Measurements from ENCODE around the gene SUCO. TPM values are rescaled to one million over a fixed set of nuclear protein-coding genes. Genes with fewer than 3 reads are reported as not detected.
A peak's percentile ranks its signal among the peaks of the same experiment; 100 is the strongest.

Gene SUCO
- polyA plus RNA-seq, 1 donor (not counting 4 experiments of a cell fraction or from before 2014, with no cell fraction given) = 13.8 TPM

DNA sequence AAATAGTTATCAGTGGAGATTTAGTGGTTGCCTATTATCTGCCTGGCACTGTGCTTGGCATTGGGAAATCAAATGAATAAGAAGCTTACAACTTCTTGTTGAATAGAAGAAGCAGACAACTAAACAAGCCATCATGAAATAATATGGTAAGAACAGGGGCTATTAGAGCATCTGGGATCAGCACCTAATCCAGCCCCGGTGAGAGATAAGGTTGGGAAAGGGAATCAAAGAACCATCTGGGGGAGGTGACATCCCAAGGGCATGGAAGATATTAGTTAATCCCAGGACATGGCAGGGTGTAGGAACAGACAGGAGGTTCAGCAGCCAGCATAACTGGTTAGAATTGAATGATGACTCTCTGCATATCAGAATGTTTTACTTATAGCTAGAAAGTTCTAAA lies 36.3 kb upstream of the SUCO start:
- Histone ChIP-seq H3K4me2 (ENCODE audit: control insufficient read depth, extremely low read depth, insufficient read depth, low read depth, low read length) (peak overlapping the region; percentile 39), H4K20me1 (ENCODE audit: control insufficient read depth, extremely low read depth, insufficient read depth, low read length) (no peaks in the 10 kb centered on the region), H3K36me3 (ENCODE audit: control insufficient read depth in 2 of 2, extremely low read depth in 1 of 2, insufficient read depth in 2 of 2, low read length in 2 of 2) (no peaks in the 10 kb centered on the region), H3K27me3 (ENCODE audit: control insufficient read depth, extremely low read depth, insufficient read depth, low read length) (no peaks in the 10 kb centered on the region), H3K9ac (ENCODE audit: control insufficient read depth, extremely low read depth, insufficient read depth, low read length) (no peak overlapping the region), H3K4me1 (ENCODE audit: control insufficient read depth, extremely low read depth, insufficient read depth, low read length) (peaks cover 18% of the 10 kb centered on the region), H3K9me3 (ENCODE audit: control insufficient read depth, low read depth, low read length) (no peaks in the 10 kb centered on the region), H3K79me2 (ENCODE audit: control insufficient read depth, insufficient read depth, low read length) (no peaks in the 10 kb centered on the region), H3K4me3 (ENCODE audit: control insufficient read depth in 2 of 3, extremely low read depth in 1 of 3, insufficient read depth in 2 of 3, low read depth in 1 of 3, low read length in 3 of 3) (no peak overlapping the region), H3K27ac (ENCODE audit: control insufficient read depth, insufficient read depth, low read length) (no peak overlapping the region), H3K9me1 (ENCODE audit: control insufficient read depth, extremely low read depth, insufficient read depth, low read length) (no peaks in the 10 kb centered on the region), H2AFZ (ENCODE audit: control insufficient read depth, low read length) (no peak overlapping the region)
- dilution Hi-C loops (cut with MboI; ENCODE audit: extremely low pct_ligation_motif_present, low sequenced_read_pairs) = no loop called here
- no peak for DNase-seq (ENCODE audit: low read depth, low spot score)
- no peak for FAIRE-seq
- no peak for TF ChIP-seq EZH2 (IDR thresholded peaks at IDR 0.05; ENCODE audit: low read length)
- TF ChIP-seq, protein P1, sequence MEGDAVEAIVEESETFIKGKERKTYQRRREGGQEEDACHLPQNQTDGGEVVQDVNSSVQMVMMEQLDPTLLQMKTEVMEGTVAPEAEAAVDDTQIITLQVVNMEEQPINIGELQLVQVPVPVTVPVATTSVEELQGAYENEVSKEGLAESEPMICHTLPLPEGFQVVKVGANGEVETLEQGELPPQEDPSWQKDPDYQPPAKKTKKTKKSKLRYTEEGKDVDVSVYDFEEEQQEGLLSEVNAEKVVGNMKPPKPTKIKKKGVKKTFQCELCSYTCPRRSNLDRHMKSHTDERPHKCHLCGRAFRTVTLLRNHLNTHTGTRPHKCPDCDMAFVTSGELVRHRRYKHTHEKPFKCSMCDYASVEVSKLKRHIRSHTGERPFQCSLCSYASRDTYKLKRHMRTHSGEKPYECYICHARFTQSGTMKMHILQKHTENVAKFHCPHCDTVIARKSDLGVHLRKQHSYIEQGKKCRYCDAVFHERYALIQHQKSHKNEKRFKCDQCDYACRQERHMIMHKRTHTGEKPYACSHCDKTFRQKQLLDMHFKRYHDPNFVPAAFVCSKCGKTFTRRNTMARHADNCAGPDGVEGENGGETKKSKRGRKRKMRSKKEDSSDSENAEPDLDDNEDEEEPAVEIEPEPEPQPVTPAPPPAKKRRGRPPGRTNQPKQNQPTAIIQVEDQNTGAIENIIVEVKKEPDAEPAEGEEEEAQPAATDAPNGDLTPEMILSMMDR (optimal IDR thresholded peaks at IDR 0.05 in 1 of 3, IDR thresholded peaks at IDR 0.05 in 1 of 3, conservative IDR thresholded peaks at IDR 0.05 in 1 of 3; ENCODE audit: extremely low read depth in 1 of 3, insufficient read depth in 2 of 3, low read length in 3 of 3) = no peak

DNA sequence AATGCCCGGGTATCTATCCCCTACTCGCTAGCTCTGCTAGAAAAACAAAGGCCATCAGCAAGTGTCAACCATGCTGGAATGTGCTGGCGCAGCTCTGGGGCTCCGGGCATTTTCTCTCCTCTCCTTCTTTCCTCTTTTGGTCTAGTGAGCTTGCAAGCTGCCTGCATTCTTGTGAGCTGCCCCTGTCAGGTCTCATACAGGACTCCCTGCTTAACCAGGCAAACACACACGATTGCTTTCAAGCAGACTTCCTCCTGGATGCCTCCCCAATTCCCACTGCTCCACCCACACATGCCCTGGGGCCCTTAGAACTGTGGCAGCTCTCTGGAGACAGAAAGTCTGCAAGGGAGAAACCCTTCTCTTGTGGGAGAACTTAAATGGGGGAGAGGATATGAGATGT lies 35.7 kb upstream of the SUCO start:
- no peaks in the 10 kb centered on the region for H3K9me3 ChIP-seq (ENCODE audit: control insufficient read depth, low read depth, low read length)
- DNase-seq (ENCODE audit: low read depth, low spot score) (no peak), FAIRE-seq (no peak)
- H3K4me1 ChIP-seq (ENCODE audit: control insufficient read depth, extremely low read depth, insufficient read depth, low read length) = peaks cover 18% of the 10 kb centered on the region
- H3K27ac ChIP-seq (ENCODE audit: control insufficient read depth, insufficient read depth, low read length) = no peak overlapping the region
- no peaks in the 10 kb centered on the region for H3K79me2 ChIP-seq (ENCODE audit: control insufficient read depth, insufficient read depth, low read length)
- H2AFZ ChIP-seq (ENCODE audit: control insufficient read depth, low read length) = peak overlapping the region; percentile 50
- H3K9ac ChIP-seq (ENCODE audit: control insufficient read depth, extremely low read depth, insufficient read depth, low read length) = no peak overlapping the region
- no peak overlapping the region for H3K4me3 ChIP-seq (ENCODE audit: control insufficient read depth in 2 of 3, extremely low read depth in 1 of 3, insufficient read depth in 2 of 3, low read depth in 1 of 3, low read length in 3 of 3)
- no peaks in the 10 kb centered on the region for H3K9me1 ChIP-seq (ENCODE audit: control insufficient read depth, extremely low read depth, insufficient read depth, low read length)
- no peaks in the 10 kb centered on the region for H3K27me3 ChIP-seq (ENCODE audit: control insufficient read depth, extremely low read depth, insufficient read depth, low read length)
- dilution Hi-C loops (cut with MboI; ENCODE audit: extremely low pct_ligation_motif_present, low sequenced_read_pairs) = no loop called here
- no peaks in the 10 kb centered on the region for H3K36me3 ChIP-seq (ENCODE audit: control insufficient read depth in 2 of 2, extremely low read depth in 1 of 2, insufficient read depth in 2 of 2, low read length in 2 of 2)
- H3K4me2 ChIP-seq (ENCODE audit: control insufficient read depth, extremely low read depth, insufficient read depth, low read depth, low read length) = peak overlapping the region; percentile 39
- TF ChIP-seq, protein P1 (optimal IDR thresholded peaks at IDR 0.05 in 1 of 3, IDR thresholded peaks at IDR 0.05 in 1 of 3, conservative IDR thresholded peaks at IDR 0.05 in 1 of 3; ENCODE audit: extremely low read depth in 1 of 3, insufficient read depth in 2 of 3, low read length in 3 of 3) = no peak
- TF ChIP-seq EZH2 (IDR thresholded peaks at IDR 0.05; ENCODE audit: low read length) = no peak
- no peaks in the 10 kb centered on the region for H4K20me1 ChIP-seq (ENCODE audit: control insufficient read depth, extremely low read depth, insufficient read depth, low read length)

Data from keratinocyte (primary cell).